HG03066 (cell line): ENCODE results near the gene KLK4.

ENCODE experiments used
- ATAC-seq: cut with Tn5 transposase; IDR thresholded peaks from one replicate; pipeline ENCODE4 v1.9.1; 2021; ENCODE audit warnings: low read depth; ENCODE audit not compliant: unreplicated experiment

KLK4 gene

DNA sequence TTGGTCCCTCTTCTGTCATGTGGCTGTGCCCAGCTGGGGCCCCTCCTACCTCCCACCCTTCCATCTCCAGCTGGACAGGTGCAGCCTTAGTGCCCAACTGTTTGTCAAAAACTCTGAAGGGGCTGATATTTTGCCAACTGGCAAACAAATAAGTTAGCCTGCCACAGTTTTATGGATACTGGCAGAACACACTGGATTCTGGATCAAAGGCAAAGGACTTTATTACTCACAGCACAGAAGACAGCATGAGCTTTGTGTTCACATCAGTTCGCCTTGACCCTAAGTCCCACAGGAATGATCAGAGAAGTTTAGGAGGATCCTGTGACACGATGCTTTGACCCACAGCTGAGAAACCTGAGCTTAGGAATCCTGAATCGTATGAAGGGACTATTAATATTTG, 21.6 kb downstream of the KLK4 start:
- ATAC-seq, result no peak

GRCh38 chr19:50882188-50882587, 29.0 kb downstream of the KLK4 start:
- no peak for ATAC-seq

- ATAC-seq, result no peak
Observed at GRCh38 chr19:50880241-50880640, 31.0 kb downstream of the KLK4 start.

- no peak for ATAC-seq
Observed at GRCh38 chr19:50878851-50879250, 32.3 kb downstream of the KLK4 start.

DNA sequence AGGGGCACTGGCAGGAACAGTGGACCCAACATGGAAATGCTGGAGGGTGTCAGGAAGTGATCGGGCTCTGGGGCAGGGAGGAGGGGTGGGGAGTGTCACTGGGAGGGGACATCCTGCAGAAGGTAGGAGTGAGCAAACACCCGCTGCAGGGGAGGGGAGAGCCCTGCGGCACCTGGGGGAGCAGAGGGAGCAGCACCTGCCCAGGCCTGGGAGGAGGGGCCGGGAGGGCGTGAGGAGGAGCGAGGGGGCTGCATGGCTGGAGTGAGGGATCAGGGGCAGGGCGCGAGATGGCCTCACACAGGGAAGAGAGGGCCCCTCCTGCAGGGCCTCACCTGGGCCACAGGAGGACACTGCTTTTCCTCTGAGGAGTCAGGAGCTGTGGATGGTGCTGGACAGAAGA, 33.9 kb downstream of the KLK4 start:
- ATAC-seq, result no peak

GRCh38 chr19:50876456-50876855, 34.7 kb downstream of the KLK4 start:
- no peak for ATAC-seq

DNA sequence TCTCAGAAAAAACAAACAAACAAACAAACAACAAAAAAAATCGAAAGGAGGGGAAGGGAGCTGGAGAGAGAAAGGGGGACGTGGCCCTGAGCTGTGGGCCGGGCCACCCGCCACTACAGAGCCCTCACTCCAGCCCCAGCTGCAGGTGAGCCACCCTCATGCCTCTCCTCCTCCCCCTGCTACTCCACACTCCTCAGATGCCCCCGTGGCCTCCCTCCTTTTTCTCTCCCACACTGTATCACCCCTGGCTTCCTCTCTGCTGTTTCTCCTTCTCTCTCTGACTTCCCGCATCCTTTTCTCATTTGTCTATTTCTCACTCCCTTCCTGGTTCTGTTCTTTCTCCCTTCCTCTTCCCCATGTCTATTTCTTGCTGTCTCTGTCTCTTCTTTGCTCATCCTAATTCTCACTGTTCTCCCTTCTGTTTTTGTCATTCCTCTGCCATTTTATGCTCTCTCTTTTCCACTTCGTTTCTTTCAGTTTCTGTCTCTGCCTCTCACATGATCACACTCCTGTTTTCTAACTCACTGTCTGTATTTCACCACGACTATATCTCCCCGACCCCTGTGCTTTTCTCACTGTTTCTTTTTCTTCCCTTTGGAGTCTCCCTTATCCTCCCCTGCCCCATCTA, 35.3 kb downstream of the KLK4 start:
- no peak for ATAC-seq

- ATAC-seq, result no peak
Observed at GRCh38 chr19:50874211-50874610, 37.0 kb downstream of the KLK4 start.

DNA sequence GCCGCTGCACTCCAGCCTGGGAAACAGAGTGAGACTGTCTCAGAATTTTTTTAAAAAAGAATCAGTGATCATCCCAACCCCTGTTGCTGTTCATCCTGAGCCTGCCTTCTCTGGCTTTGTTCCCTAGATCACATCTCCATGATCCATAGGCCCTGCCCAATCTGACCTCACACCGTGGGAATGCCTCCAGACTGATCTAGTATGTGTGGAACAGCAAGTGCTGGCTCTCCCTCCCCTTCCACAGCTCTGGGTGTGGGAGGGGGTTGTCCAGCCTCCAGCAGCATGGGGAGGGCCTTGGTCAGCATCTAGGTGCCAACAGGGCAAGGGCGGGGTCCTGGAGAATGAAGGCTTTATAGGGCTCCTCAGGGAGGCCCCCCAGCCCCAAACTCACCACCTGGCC, 38.1 kb downstream of the KLK4 start, which contains the start of gene KLK2:
Gene KLK2, plus strand, starts transcription at position 384 of the 400 bp plus-strand sequence. CDS start 35 bp downstream, outside the sequence.
- ATAC-seq, result no peak

- no peak for ATAC-seq
Observed at GRCh38 chr19:50870417-50871089, 40.6 kb downstream of the KLK4 start.

- no peak for ATAC-seq
Observed at GRCh38 chr19:50869479-50869878, 41.7 kb downstream of the KLK4 start.

DNA sequence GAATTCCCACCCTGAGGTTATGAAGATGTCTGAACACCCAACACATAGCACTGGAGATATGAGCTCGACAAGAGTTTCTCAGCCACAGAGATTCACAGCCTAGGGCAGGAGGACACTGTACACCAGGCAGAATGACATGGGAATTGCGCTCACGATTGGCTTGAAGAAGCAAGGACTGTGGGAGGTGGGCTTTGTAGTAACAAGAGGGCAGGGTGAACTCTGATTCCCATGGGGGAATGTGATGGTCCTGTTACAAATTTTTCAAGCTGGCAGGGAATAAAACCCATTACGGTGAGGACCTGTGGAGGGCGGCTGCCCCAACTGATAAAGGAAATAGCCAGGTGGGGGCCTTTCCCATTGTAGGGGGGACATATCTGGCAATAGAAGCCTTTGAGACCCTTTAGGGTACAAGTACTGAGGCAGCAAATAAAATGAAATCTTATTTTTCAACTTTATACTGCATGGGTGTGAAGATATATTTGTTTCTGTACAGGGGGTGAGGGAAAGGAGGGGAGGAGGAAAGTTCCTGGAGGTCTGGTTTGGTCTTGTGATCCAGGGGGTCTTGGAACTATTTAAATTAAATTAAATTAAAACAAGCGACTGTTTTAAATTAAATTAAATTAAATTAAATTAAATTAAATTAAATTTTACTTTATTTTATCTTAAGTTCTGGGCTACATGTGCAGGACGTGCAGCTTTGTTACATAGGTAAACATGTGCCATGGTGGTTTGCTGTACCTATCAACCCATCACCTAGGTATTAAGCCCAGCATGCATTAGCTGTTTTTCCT, 49.5 kb downstream of the KLK4 start:
- no peak for ATAC-seq

DNA sequence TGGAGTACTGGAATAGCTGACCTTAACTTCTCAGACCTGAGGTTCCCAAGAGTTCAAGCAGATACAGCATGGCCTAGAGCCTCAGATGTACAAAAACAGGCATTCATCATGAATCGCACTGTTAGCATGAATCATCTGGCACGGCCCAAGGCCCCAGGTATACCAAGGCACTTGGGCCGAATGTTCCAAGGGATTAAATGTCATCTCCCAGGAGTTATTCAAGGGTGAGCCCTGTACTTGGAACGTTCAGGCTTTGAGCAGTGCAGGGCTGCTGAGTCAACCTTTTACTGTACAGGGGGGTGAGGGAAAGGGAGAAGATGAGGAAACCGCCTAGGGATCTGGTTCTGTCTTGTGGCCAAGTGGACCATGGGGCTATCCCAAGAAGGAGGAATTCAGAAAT, 50.2 kb downstream of the KLK4 start:
- ATAC-seq, result no peak

- no peak for ATAC-seq
Observed at GRCh38 chr19:50859849-50860248, 51.3 kb downstream of the KLK4 start.

- ATAC-seq, result no peak
Observed at GRCh38 chr19:50858886-50859285, 52.3 kb downstream of the KLK4 start.

- no peak for ATAC-seq
Observed at GRCh38 chr19:50857366-50857765, 53.8 kb downstream of the KLK4 start.
